ENCODE results near the gene POLQ.

DNA sequence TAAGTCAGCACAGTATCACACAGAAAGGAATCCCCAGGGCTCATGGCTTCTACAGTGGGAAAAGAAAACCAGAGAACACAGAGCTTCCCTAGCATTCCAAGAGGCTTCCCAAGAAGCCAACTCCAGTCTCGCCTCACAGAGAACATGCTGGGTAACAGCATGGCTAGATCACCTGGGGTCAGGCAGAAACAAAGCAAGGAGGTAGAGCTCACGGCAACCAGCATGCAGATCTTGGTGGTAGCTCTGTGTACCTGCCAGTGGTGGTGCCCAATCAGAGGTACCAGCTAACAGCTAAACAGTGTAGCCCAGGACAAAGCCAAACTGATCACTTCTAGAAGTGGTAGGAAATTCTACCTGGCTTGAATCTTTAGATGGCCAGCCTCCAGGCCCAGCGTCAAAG is 31.3 kb downstream of the POLQ start:
- TF ChIP-seq EZH2 (IDR thresholded peaks at IDR 0.05; ENCODE audit: insufficient read depth, poor library complexity, severe bottlenecking) (no peak), EZH2phosphoT487 (IDR thresholded peaks at IDR 0.05; ENCODE audit: insufficient read depth, low read depth) (no peak)

All from GM23248 (cell line).